Skeletal muscle tissue (tissue), 4 donors: ENCODE data around the gene PDE8B. TPM values are rescaled to one million over a fixed set of nuclear protein-coding genes. Genes with fewer than 3 reads are reported as not detected.

Experiments used
- H3K27ac ChIP-seq: one replicate; pipeline ENCODE4 v1.7.0; 2013; ENCODE audit warnings: mild to moderate bottlenecking, low read depth, low read length, inconsistent platforms
- H3K27me3 ChIP-seq, 3 donors: one replicate each; pipeline ENCODE4 v1.7.0; 2013; ENCODE audit warnings: low read length in 3 of 3; ENCODE audit not compliant: control insufficient read depth in 3 of 3, insufficient read depth in 3 of 3
- H3K36me3 ChIP-seq, 3 donors: one replicate each; pipeline ENCODE4 v1.7.0; 2013; ENCODE audit warnings: low read length in 3 of 3; ENCODE audit not compliant: control insufficient read depth in 3 of 3, insufficient read depth in 3 of 3
- H3K4me1 ChIP-seq, 3 donors: one replicate each; pipeline ENCODE4 v1.7.0; 2013; ENCODE audit warnings: low read length in 3 of 3, mild to moderate bottlenecking in 3 of 3; ENCODE audit not compliant: control insufficient read depth in 3 of 3, insufficient read depth in 3 of 3
- H3K4me3 ChIP-seq, 3 donors: one replicate each; pipeline ENCODE4 v1.7.0; 2013; ENCODE audit warnings: low read length in 3 of 3
- H3K9ac ChIP-seq, 3 donors: one replicate each; pipeline ENCODE4 v1.7.0; 2013; ENCODE audit warnings: low read length in 3 of 3, mild to moderate bottlenecking in 3 of 3, moderate library complexity in 2 of 3, low read depth in 1 of 3
- H3K9me3 ChIP-seq, 3 donors: one replicate each; pipeline ENCODE4 v1.7.0; 2013; ENCODE audit warnings: low read length in 3 of 3; ENCODE audit not compliant: control insufficient read depth in 3 of 3
- total RNA-seq: library from RNA; depleted of rRNA; stranded (reverse); fragments of >200 nt; gene quantifications from one replicate; pipeline ENCODE4 v1.2.3, GENCODE V29; 2014
- donor health status: Osteomylitis.

The PDE8B gene
- total RNA-seq, 1 donor from 2014 or later = 1.0 TPM

- H3K27me3 ChIP-seq = peaks cover 0 to 2% (median 0%) of the 10 kb centered on the region in 3 donors
Measured at GRCh38 chr5:77316871-77317661, 106.6 kb downstream of the PDE8B start.

GRCh38 chr5:77318060-77318459, 107.6 kb downstream of the PDE8B start:
- Histone ChIP-seq H3K4me3 (no peak overlapping the region), H3K9me3 (no peaks in the 10 kb centered on the region), H3K27ac (no peak overlapping the region), H3K36me3 (no peaks in the 10 kb centered on the region), H3K4me1 (no peaks in the 10 kb centered on the region), H3K9ac (no peak overlapping the region), H3K27me3 (peaks cover 0 to 2% (median 0%) of the 10 kb centered on the region in 3 donors)

More at GRCh38 chr5:77316871-77317661, 106.6 kb downstream of the PDE8B start:
- no peaks in the 10 kb centered on the region for H3K4me1 ChIP-seq
- H3K9ac ChIP-seq = no peak overlapping the region
- H3K27ac ChIP-seq = no peak overlapping the region
- H3K4me3 ChIP-seq = no peak overlapping the region
- no peaks in the 10 kb centered on the region for H3K36me3 ChIP-seq
- H3K9me3 ChIP-seq = no peaks in the 10 kb centered on the region

DNA sequence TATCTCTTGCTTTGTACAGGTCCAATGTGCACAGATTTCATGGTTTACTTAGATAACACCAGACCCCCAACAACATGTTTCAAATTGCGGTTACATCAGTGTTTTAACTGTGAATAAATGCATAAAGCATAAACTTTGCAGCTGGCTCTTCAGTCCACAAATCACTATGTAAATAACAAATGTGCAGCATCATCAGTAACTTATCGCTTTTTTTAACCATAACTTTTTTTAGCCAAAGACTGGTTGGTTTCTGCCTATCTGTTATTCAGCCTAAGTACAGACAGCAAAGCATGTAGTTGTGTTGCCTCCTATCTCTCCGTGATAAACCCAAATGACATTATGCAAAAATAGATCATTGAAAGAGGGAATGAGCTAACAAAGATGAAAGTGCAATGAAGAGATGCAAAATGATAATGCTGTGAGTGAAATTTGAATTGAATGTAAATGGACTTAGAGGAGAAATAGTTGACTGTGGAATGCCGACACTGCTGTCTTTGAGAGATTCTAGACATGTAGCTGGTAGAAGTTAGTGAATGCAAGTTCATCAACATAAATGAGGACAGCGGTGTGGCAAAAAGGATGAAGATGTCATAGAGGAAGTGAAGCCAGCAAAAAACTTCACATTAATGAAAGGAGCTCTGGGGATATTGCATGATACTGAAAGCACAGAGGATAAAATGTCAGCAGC, 108.8 kb downstream of the PDE8B start:
- no peak overlapping the region for H3K9ac ChIP-seq
- no peak overlapping the region for H3K27ac ChIP-seq
- H3K4me1 ChIP-seq = no peaks in the 10 kb centered on the region
- no peak overlapping the region for H3K4me3 ChIP-seq
- H3K9me3 ChIP-seq = no peaks in the 10 kb centered on the region
- no peaks in the 10 kb centered on the region for H3K36me3 ChIP-seq
- peaks cover 0 to 2% (median 0%) of the 10 kb centered on the region in 3 donors for H3K27me3 ChIP-seq

GRCh38 chr5:77321793-77322394, 111.4 kb downstream of the PDE8B start:
- no peaks in the 10 kb centered on the region for H3K36me3 ChIP-seq
- no peak overlapping the region for H3K9ac ChIP-seq
- H3K4me3 ChIP-seq = no peak overlapping the region
- H3K27ac ChIP-seq = no peak overlapping the region
- H3K27me3 ChIP-seq = peaks cover 0 to 2% (median 0%) of the 10 kb centered on the region in 3 donors
- no peaks in the 10 kb centered on the region for H3K4me1 ChIP-seq
- H3K9me3 ChIP-seq = no peaks in the 10 kb centered on the region

- H3K4me1 ChIP-seq = no peaks in the 10 kb centered on the region
- no peak overlapping the region for H3K27ac ChIP-seq
- no peaks in the 10 kb centered on the region for H3K36me3 ChIP-seq
- no peaks in the 10 kb centered on the region for H3K9me3 ChIP-seq
- peaks cover 0 to 2% (median 0%) of the 10 kb centered on the region in 3 donors for H3K27me3 ChIP-seq
- H3K4me3 ChIP-seq = no peak overlapping the region
- no peak overlapping the region for H3K9ac ChIP-seq
Measured at GRCh38 chr5:77322406-77322805, 111.9 kb downstream of the PDE8B start.

DNA sequence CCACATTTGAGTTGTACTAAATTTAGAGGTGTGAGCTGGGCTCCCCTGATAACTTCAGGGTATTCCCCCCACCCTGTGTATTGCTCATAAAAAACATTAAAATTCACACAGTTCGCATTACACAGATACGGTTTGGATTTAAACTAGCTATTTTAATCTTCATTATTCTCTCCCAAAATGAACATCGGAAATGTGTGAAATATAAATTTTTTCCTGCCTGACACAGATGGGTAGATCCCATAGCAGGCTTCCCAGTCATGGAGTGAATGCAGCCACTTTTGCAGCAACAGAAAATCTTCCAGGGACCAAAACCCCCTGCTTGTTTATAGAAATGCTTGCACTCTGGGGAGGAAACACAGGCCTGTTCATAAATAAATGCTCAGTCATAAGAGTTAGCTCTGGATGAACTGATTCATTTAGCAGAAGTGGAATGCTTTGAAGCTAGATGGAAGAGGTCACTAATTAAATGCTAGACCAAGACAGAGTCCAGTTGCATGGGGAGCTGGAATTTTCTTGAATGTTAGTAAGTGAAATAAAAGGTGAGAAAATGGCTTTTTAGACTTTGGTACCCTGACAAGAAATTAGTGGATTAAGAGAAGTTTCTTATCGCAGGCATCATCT, 115.6 kb downstream of the PDE8B start:
- H3K36me3 ChIP-seq = no peaks in the 10 kb centered on the region
- H3K4me3 ChIP-seq = no peak overlapping the region
- H3K27me3 ChIP-seq = peaks cover 0 to 2% (median 0%) of the 10 kb centered on the region in 3 donors
- no peak overlapping the region for H3K27ac ChIP-seq
- no peaks in the 10 kb centered on the region for H3K9me3 ChIP-seq
- H3K4me1 ChIP-seq = no peaks in the 10 kb centered on the region
- no peak overlapping the region for H3K9ac ChIP-seq

GRCh38 chr5:77326986-77327734, 116.7 kb downstream of the PDE8B start:
- no peaks in the 10 kb centered on the region for H3K4me1 ChIP-seq
- no peak overlapping the region for H3K4me3 ChIP-seq
- H3K36me3 ChIP-seq = no peaks in the 10 kb centered on the region
- H3K27ac ChIP-seq = no peak overlapping the region
- H3K9ac ChIP-seq = no peak overlapping the region
- H3K9me3 ChIP-seq = no peaks in the 10 kb centered on the region
- no peaks in the 10 kb centered on the region for H3K27me3 ChIP-seq

DNA sequence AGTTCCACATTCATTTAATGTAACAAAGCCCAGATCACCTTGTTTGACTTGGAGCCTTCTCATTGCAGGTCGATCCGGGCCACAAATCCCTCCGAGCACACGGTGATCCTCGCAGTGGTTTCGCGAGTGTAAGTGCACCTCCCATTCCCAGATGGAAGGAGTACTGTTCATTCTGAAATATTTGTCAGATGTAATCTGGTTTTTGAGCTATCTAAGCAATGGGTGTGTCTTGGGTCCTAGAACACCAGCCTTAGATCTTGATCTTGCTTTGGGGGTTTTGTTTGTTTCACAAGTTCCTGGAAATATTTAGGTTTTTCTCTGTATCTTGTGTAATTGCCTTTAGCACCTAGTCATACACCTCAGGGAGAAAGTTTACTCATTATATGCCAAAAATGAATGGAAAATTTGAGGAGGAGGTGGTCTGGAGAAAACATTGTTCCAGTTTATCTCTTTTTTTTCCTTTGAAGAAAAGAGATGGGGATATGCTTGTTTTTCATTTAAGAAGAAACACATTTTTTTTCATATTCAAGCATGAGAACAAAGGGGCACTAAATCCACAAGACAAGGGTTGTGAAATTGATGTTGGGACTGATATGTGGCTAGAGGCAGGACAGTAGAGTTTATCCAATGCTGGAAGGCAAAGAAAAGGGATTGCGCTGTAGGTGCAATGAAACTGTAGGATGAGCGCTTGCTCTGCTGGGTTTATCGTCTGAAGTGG, 118.6 kb downstream of the PDE8B start:
- H3K27ac ChIP-seq = no peak overlapping the region
- H3K4me1 ChIP-seq = no peaks in the 10 kb centered on the region
- H3K4me3 ChIP-seq = no peak overlapping the region

More for the DNA sequence above, 118.6 kb downstream of the PDE8B start:
- H3K36me3 ChIP-seq = no peaks in the 10 kb centered on the region
- H3K9me3 ChIP-seq = no peaks in the 10 kb centered on the region
- no peaks in the 10 kb centered on the region for H3K27me3 ChIP-seq
- no peak overlapping the region for H3K9ac ChIP-seq
